GM19455 (cell line): Measurements from ENCODE around the gene KLF11.

Source experiments
- ATAC-seq: cut with Tn5 transposase; IDR thresholded peaks from one replicate; pipeline ENCODE4 v1.9.1; 2021; ENCODE audit not compliant: unreplicated experiment

The KLF11 gene

GRCh38 chr2:10039658-10040410 lies 3.5 kb upstream of the KLF11 start:
- no peak for ATAC-seq

- no peak for ATAC-seq
Observed at GRCh38 chr2:10041711-10042110, 1.6 kb upstream of the KLF11 start.

GRCh38 chr2:10042301-10043161 lies 819 bp upstream of the KLF11 start:
- no peak for ATAC-seq

GRCh38 chr2:10043906-10044601 lies 704 bp downstream of the KLF11 start:
- ATAC-seq: no peak

- ATAC-seq: no peak
Observed at GRCh38 chr2:10045561-10046355, 2.4 kb downstream of the KLF11 start.

- no peak for ATAC-seq
Observed at GRCh38 chr2:10046931-10047330, 3.6 kb downstream of the KLF11 start.

- ATAC-seq: no peak
Observed at GRCh38 chr2:10047616-10048500, 4.5 kb downstream of the KLF11 start.

GRCh38 chr2:10048501-10049171 lies 5.3 kb downstream of the KLF11 start:
- no peak for ATAC-seq

GRCh38 chr2:10052216-10052615 lies 8.9 kb downstream of the KLF11 start:
- no peak for ATAC-seq

- no peak for ATAC-seq
Observed at GRCh38 chr2:10053351-10053750, 10.0 kb downstream of the KLF11 start.

- no peak for ATAC-seq
Observed at GRCh38 chr2:10054424-10054823, 11.1 kb downstream of the KLF11 start.

- ATAC-seq: no peak
Observed at GRCh38 chr2:10054976-10055375, 11.6 kb downstream of the KLF11 start.

GRCh38 chr2:10056439-10056838 lies 13.1 kb downstream of the KLF11 start:
- ATAC-seq: no peak

- no peak for ATAC-seq
Observed at GRCh38 chr2:10057231-10058107, 14.1 kb downstream of the KLF11 start.

GRCh38 chr2:10058251-10059015 lies 15.1 kb downstream of the KLF11 start:
- ATAC-seq: no peak

- ATAC-seq: no peak
Observed at GRCh38 chr2:10059016-10059351, 15.6 kb downstream of the KLF11 start.

GRCh38 chr2:10059552-10060335 lies 16.4 kb downstream of the KLF11 start:
- ATAC-seq: no peak
